Loucy (cell line): ENCODE results near the gene FHIP2A.
"Not testable (repeated sequence)": the region's sequence is repeated elsewhere in the genome, so short reads cannot be mapped to it uniquely, and the experiment has no call there.

Experiments used
- H2AFZ ChIP-seq: fragments of 200-600 bp; sonication (generic); 2 replicates; pipeline ENCODE4 v1.6.0; 2016; ENCODE audit warnings: antibody characterized with exemption, mild to moderate bottlenecking, low read length, moderate library complexity
- H3F3A ChIP-seq: fragments of 200-600 bp; 2 replicates; pipeline ENCODE4 v1.6.0; 2016; ENCODE audit warnings: antibody characterized with exemption, low read depth, mild to moderate bottlenecking
- H3K27me3 ChIP-seq: fragments of 200-600 bp; sonication (generic); 2 replicates; pipeline ENCODE4 v1.6.1; 2014; ENCODE audit warnings: low read length, mild to moderate bottlenecking; ENCODE audit not compliant: insufficient read depth, poor library complexity, severe bottlenecking
- H3K36me3 ChIP-seq: fragments of 200-600 bp; sonication (generic); 2 replicates; pipeline ENCODE4 v1.6.1; 2016; ENCODE audit warnings: low read length; ENCODE audit not compliant: insufficient read depth
- H3K4me1 ChIP-seq: fragments of 200-600 bp; sonication (generic); 2 replicates; pipeline ENCODE4 v1.5.1; 2014; ENCODE audit warnings: low read length, mild to moderate bottlenecking; ENCODE audit not compliant: insufficient read depth, poor library complexity, severe bottlenecking
- H3K4me2 ChIP-seq: fragments of 200-600 bp; sonication (generic); 2 replicates; pipeline ENCODE4 v1.6.0; 2014; ENCODE audit warnings: antibody characterized with exemption, low read length, low read depth, mild to moderate bottlenecking; ENCODE audit not compliant: poor library complexity, severe bottlenecking
- H3K4me3 ChIP-seq: fragments of 200-600 bp; sonication (generic); 2 replicates; pipeline ENCODE4 v1.5.1; 2014; ENCODE audit warnings: low read length, mild to moderate bottlenecking, mixed read lengths; ENCODE audit not compliant: poor library complexity, severe bottlenecking
- H3K79me2 ChIP-seq: fragments of 200-600 bp; sonication (generic); 2 replicates; pipeline ENCODE4 v1.6.1; 2014; ENCODE audit warnings: low read length; ENCODE audit not compliant: insufficient read depth
- H3K9ac ChIP-seq: fragments of 200-600 bp; sonication (generic); 2 replicates; pipeline ENCODE4 v1.6.0; 2014; ENCODE audit warnings: mild to moderate bottlenecking, low read depth, low read length, moderate library complexity; ENCODE audit not compliant: poor library complexity, severe bottlenecking
- H3K9me2 ChIP-seq: fragments of 200-600 bp; sonication (generic); replicated peaks from 2 replicates; pipeline ENCODE4 v1.6.1; 2016; ENCODE audit warnings: low read depth, low read length, mixed read lengths
- H3K9me3 ChIP-seq: fragments of 200-600 bp; sonication (generic); 2 replicates; pipeline ENCODE4 v1.6.1; 2014; ENCODE audit warnings: mild to moderate bottlenecking, antibody characterized with exemption, low read length, low read depth; ENCODE audit not compliant: insufficient read depth
- H4K20me1 ChIP-seq: fragments of 200-600 bp; sonication (generic); 2 replicates; pipeline ENCODE4 v1.6.0; 2014; ENCODE audit warnings: antibody characterized with exemption, low read length, mild to moderate bottlenecking; ENCODE audit not compliant: insufficient read depth, poor library complexity, severe bottlenecking
- CTCF ChIP-seq: fragments of 200-600 bp; sonication (generic); conservative IDR thresholded peaks from 2 replicates; pipeline ENCODE4 v1.5.1; 2014; ENCODE audit warnings: mild to moderate bottlenecking, antibody characterized with exemption, low read length
- EZH2phosphoT487 ChIP-seq: fragments of 200-600 bp; IDR thresholded peaks from 2 replicates; pipeline ENCODE4 v1.6.1; 2018; ENCODE audit warnings: antibody characterized with exemption, mild to moderate bottlenecking, moderate library complexity, borderline replicate concordance

The FHIP2A gene

GRCh38 chr10:114821293-114821914 lies at the start of gene FHIP2A:
Gene FHIP2A (plus strand): TSS chr10:114821780. CDS start chr10:114822079, 299 bp downstream.
- H3K79me2 ChIP-seq = peaks cover 51% of the 10 kb centered on the region
- peaks cover 27% of the 10 kb centered on the region for H4K20me1 ChIP-seq
- H3K9ac ChIP-seq = peak within 1 kb of the TSS; percentile 87
- peaks cover 52% of the 10 kb centered on the region for H3K4me1 ChIP-seq
- H3K27me3 ChIP-seq = no peaks in the 10 kb centered on the region
- peak within 1 kb of the TSS; percentile 76 for H3K4me2 ChIP-seq
- no peaks in the 10 kb centered on the region for H3K36me3 ChIP-seq
- TF ChIP-seq CTCF = peak; percentile 34
- no peak for TF ChIP-seq EZH2phosphoT487
- H3K9me2 ChIP-seq = no peaks in the 10 kb centered on the region
- no peaks in the 10 kb centered on the region for H3F3A ChIP-seq
- peak within 1 kb of the TSS; percentile 84 for H2AFZ ChIP-seq
- H3K4me3 ChIP-seq = peak within 1 kb of the TSS; percentile 81
- no peaks in the 10 kb centered on the region for H3K9me3 ChIP-seq

- TF ChIP-seq EZH2phosphoT487 (no peak), CTCF (no peak)
- H3K4me1 ChIP-seq = peaks cover 10% of the 10 kb centered on the region
- H3K9me2 ChIP-seq = no peaks in the 10 kb centered on the region
- H3K79me2 ChIP-seq = peaks cover 77% of the 10 kb centered on the region
- no peaks in the 10 kb centered on the region for H3K27me3 ChIP-seq
- H3K9me3 ChIP-seq = no peaks in the 10 kb centered on the region
- no peak overlapping the region for H3K4me2 ChIP-seq
- peaks cover 43% of the 10 kb centered on the region for H4K20me1 ChIP-seq
- H3K9ac ChIP-seq = no peak overlapping the region
- H3K36me3 ChIP-seq = peaks cover 27% of the 10 kb centered on the region
- no peaks in the 10 kb centered on the region for H3F3A ChIP-seq
- no peak overlapping the region for H3K4me3 ChIP-seq
- no peak overlapping the region for H2AFZ ChIP-seq
Observed at GRCh38 chr10:114772496-114773196, 48.9 kb upstream of the FHIP2A start.

- no peak overlapping the region for H2AFZ ChIP-seq
- peaks cover 10% of the 10 kb centered on the region for H3K4me1 ChIP-seq
- peaks cover 76% of the 10 kb centered on the region for H3K79me2 ChIP-seq
- no peak overlapping the region for H3K4me2 ChIP-seq
- H3K9me2 ChIP-seq = no peaks in the 10 kb centered on the region
- TF ChIP-seq CTCF = no peak
- no peak for TF ChIP-seq EZH2phosphoT487
- no peak overlapping the region for H3K4me3 ChIP-seq
- no peaks in the 10 kb centered on the region for H3F3A ChIP-seq
- no peaks in the 10 kb centered on the region for H3K27me3 ChIP-seq
- peaks cover 41% of the 10 kb centered on the region for H4K20me1 ChIP-seq
- no peaks in the 10 kb centered on the region for H3K9me3 ChIP-seq
- no peak overlapping the region for H3K9ac ChIP-seq
- H3K36me3 ChIP-seq = peaks cover 28% of the 10 kb centered on the region
Observed at GRCh38 chr10:114773197-114773532, 48.4 kb upstream of the FHIP2A start.

GRCh38 chr10:114775082-114775481 lies 46.5 kb upstream of the FHIP2A start:
- H3K4me2 ChIP-seq, H3K4me3 ChIP-seq, H3K9ac ChIP-seq, H3K9me2 ChIP-seq, H3F3A ChIP-seq, H3K9me3 ChIP-seq, H2AFZ ChIP-seq, H3K27me3 ChIP-seq: not testable (repeated sequence)
- peaks cover 63% of the 10 kb centered on the region for H3K79me2 ChIP-seq
- peaks cover 32% of the 10 kb centered on the region for H4K20me1 ChIP-seq
- peaks cover 38% of the 10 kb centered on the region for H3K36me3 ChIP-seq
- peaks cover 12% of the 10 kb centered on the region for H3K4me1 ChIP-seq
